HepG2 (cell line): ENCODE measurements around the gene MLYCD. TPM values are rescaled to one million over a fixed set of nuclear protein-coding genes. Genes with fewer than 3 reads are reported as not detected.
A peak's percentile ranks its signal among the peaks of the same experiment; 100 is the strongest.
"Not testable (repeated sequence)": the region's sequence is repeated elsewhere in the genome, so short reads cannot be mapped to it uniquely, and the experiment has no call there.

Experiments
- ATAC-seq: fragments of 200-7000 bp; cut with Tn5 transposase; 3 replicates; pipeline ENCODE4 v1.9.1; 2020; ENCODE audit warnings: mild to moderate bottlenecking, moderate library complexity
- BruUV-seq: library from RNA; stranded (reverse); fragments of 400-500 nt; replicated peaks from 2 replicates; lab custom pipeline; 2021; lab: Mats Ljungman, UMichigan
- CTCF ChIA-PET: fragments of 300-600 bp; formaldehyde crosslinking; extraction: SDS; loops from one replicate; lab custom pipeline; 2021; ENCODE audit warnings: low total read pairs, inconsistent platforms, low intra/inter-chr PET ratio; lab: Yijun Ruan, JAX
- POLR2A ChIA-PET: fragments of 350-600 bp; sonication (Branson Sonifier 250); formaldehyde crosslinking; loops from one replicate; lab custom pipeline; 2020; ENCODE audit warnings: antibody characterized with exemption, inconsistent platforms; lab: Yijun Ruan, JAX
- DNase-seq: peaks from one replicate; pipeline ENCODE4 v3.0.0-alpha.2; 2015; ENCODE audit warnings: low spot score
- FAIRE-seq: peaks from 3 replicates; lab custom pipeline; 2011; peaks lifted over from hg19 to GRCh38; lab: Jason Lieb, UNC
- H2AFZ ChIP-seq: one replicate; pipeline ENCODE4 v1.6.1; 2011; ENCODE audit warnings: low read length, inconsistent platforms
- H3K27ac ChIP-seq: fragments of 300-600 bp; 3 replicates; pipeline ENCODE4 v1.8.0; 2011; ENCODE audit warnings: mixed run types, mild to moderate bottlenecking, mixed read lengths, low read length, inconsistent platforms; ENCODE audit not compliant: insufficient read depth; ENCODE audit errors: extremely low read length
- H3K27me3 ChIP-seq, 2 experiments: fragments of 200-600 bp in 1 of 2; 2 replicates in 1 of 2; 3 replicates in 1 of 2; pipeline versions ENCODE4 v1.6.0 to v1.8.0; 2011; ENCODE audit warnings: low read length in 2 of 2, mild to moderate bottlenecking in 2 of 2, moderate library complexity in 2 of 2, inconsistent platforms in 1 of 2; ENCODE audit not compliant: insufficient read depth in 2 of 2, control insufficient read depth in 1 of 2
- H3K36me3 ChIP-seq, 2 experiments: fragments of 200-600 bp in 1 of 2; replicated peaks in 1 of 2; 2 replicates in 1 of 2; 3 replicates in 1 of 2; pipeline versions ENCODE4 v1.5.1 to v1.8.0; 2011; ENCODE audit warnings: low read length in 2 of 2, inconsistent platforms in 1 of 2; ENCODE audit not compliant: insufficient read depth in 2 of 2, control insufficient read depth in 1 of 2
- H3K4me1 ChIP-seq: 2 replicates; pipeline ENCODE4 v1.5.1; 2012; ENCODE audit warnings: low read length, inconsistent platforms; ENCODE audit not compliant: insufficient read depth
- H3K4me2 ChIP-seq: 2 replicates; pipeline ENCODE4 v1.6.0; 2011; ENCODE audit warnings: low read depth, low read length, inconsistent platforms
- H3K4me3 ChIP-seq, 3 experiments: fragments of 200-600 bp in 1 of 3; sonication (generic), shearing (Covaris generic) in 1 of 3; replicated peaks in 1 of 3; 2 replicates each; pipeline ENCODE4 v1.5.1; 2011 to 2016; ENCODE audit warnings: low read length in 3 of 3, inconsistent platforms in 2 of 3, low read depth in 2 of 3, mild to moderate bottlenecking in 2 of 3, control low read depth in 1 of 3, mixed read lengths in 1 of 3; ENCODE audit not compliant: insufficient read depth in 1 of 3
- H3K79me2 ChIP-seq: one replicate; pipeline ENCODE4 v1.6.1; 2011; ENCODE audit warnings: low read length, inconsistent platforms; ENCODE audit not compliant: insufficient read depth
- H3K9ac ChIP-seq: 2 replicates; pipeline ENCODE4 v1.6.0; 2011; ENCODE audit warnings: mild to moderate bottlenecking, low read depth, low read length, inconsistent platforms; ENCODE audit not compliant: insufficient read depth
- H3K9me3 ChIP-seq: 2 replicates; pipeline ENCODE4 v1.5.1; 2012; ENCODE audit warnings: mild to moderate bottlenecking, low read length
- H4K20me1 ChIP-seq: 2 replicates; pipeline ENCODE4 v1.6.0; 2011; ENCODE audit warnings: inconsistent platforms, mild to moderate bottlenecking, low read length, moderate library complexity; ENCODE audit not compliant: insufficient read depth
- ATF7 ChIP-seq, 2 experiments: fragments of 450-650 bp in 1 of 2; sonication (generic) in 1 of 2; formaldehyde crosslinking in 1 of 2; IDR thresholded peaks; 2 replicates each; pipeline versions ENCODE4 v1.4.0 to v1.6.1; 2016 to 2020; ENCODE audit warnings: antibody characterized with exemption in 1 of 2, mild to moderate bottlenecking in 1 of 2, missing genetic modification reagents in 1 of 2
- CREB1 ChIP-seq, 2 experiments: fragments of 450-650 bp in 1 of 2; IDR thresholded peaks; 2 replicates each; pipeline ENCODE4 v1.6.1; 2016 to 2017; ENCODE audit warnings: control low read depth in 1 of 2, mild to moderate bottlenecking in 1 of 2, missing compliant biosample characterization in 1 of 2, missing genetic modification characterization in 1 of 2
- ZNF460 ChIP-seq: sonication (generic); formaldehyde crosslinking; IDR thresholded peaks from 2 replicates; pipeline ENCODE4 v1.5.1; 2020; ENCODE audit warnings: missing genetic modification reagents, mild to moderate bottlenecking, borderline replicate concordance
- WGBS: methylation state at CpG from one replicate; pipeline ENCODE4 v1.1.6; 2017; ENCODE audit warnings: low lambda C conversion rate; 5-methylcytosine and 5-hydroxymethylcytosine counted together
- in situ Hi-C: cut with HindIII; loops from 2 replicates; pipeline ENCODE4 v1.10.0; 2017; ENCODE audit warnings: low pct_unique_long_range_greater_than_20kb; ENCODE audit not compliant: extremely low pct_ligation_motif_present
- intact Hi-C: fragments of 100-400 bp; cut with micrococcal nuclease; formaldehyde crosslinking; loops from one replicate; pipeline ENCODE4 v1.10.0; 2022; ENCODE audit not compliant: unreplicated experiment
- polyA plus RNA-seq, 8 experiments: library from polyadenylated mRNA; depleted of rRNA in 3 of 8; stranded (reverse) in 7 of 8; unstranded in 1 of 8; fragments of >200 nt; fragmentation: Illumina TruSeq in 4 of 8; extraction: Trizol in 4 of 8; gene quantifications; 2 replicates each; pipeline versions ENCODE4 v1.2.1 to v1.2.3, GENCODE V29; 2011 to 2016; ENCODE audit warnings: low read depth in 4 of 8, missing spikeins in 1 of 8, mixed read lengths in 1 of 8; ENCODE audit not compliant: insufficient read depth in 1 of 8
- total RNA-seq, 5 experiments: library from RNA; depleted of rRNA; stranded (reverse); fragments of >200 nt; fragmentation: Illumina TruSeq; extraction: Trizol; gene quantifications; 2 replicates each; pipeline ENCODE4 v1.2.3, GENCODE V29; 2016; ENCODE audit warnings: low read depth in 1 of 5
- TF ChIP-seq, protein P1 (sequence below): sonication (generic); formaldehyde crosslinking; IDR thresholded peaks from one replicate; pipeline ENCODE4 v1.5.1; 2020; ENCODE audit warnings: mild to moderate bottlenecking, missing genetic modification reagents; ENCODE audit errors: not compliant biosample characterization

Gene MLYCD
- total and polyA plus RNA-seq, 2 of the 13 experiments (the other 11 are each of a cell fraction or from before 2014, with no cell fraction given), result 1.8 to 4.0 TPM

DNA sequence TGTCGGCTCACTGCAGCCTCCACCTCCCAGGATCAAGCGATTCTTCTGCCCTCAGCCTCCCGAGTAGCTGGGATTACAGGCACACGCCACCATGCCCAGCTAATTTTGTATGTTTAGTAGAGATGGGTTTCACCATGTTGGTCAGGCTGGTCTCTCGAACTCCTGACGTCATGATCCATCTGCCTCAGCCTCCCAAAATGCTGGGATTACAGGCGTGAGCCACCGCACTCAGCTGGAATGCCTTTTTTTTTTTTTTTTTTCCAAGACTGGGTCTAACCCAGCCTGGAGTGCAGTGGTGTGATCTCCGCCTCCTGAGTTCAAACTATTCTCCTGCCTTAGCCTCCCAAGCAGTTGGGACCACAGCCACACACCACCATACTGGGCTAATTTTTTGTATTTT is 42.6 kb downstream of the MLYCD start:
- TF ChIP-seq ZNF460 (CRISPR knock-in tag) (peak; percentile 54; the same call in 1 of the 2 replicates), ATF7 (IDR thresholded peaks at IDR 0.05) (peak; percentile 74), CREB1 (IDR thresholded peaks at IDR 0.05) (peak; percentile 87)
- TF ChIP-seq, protein P1, sequence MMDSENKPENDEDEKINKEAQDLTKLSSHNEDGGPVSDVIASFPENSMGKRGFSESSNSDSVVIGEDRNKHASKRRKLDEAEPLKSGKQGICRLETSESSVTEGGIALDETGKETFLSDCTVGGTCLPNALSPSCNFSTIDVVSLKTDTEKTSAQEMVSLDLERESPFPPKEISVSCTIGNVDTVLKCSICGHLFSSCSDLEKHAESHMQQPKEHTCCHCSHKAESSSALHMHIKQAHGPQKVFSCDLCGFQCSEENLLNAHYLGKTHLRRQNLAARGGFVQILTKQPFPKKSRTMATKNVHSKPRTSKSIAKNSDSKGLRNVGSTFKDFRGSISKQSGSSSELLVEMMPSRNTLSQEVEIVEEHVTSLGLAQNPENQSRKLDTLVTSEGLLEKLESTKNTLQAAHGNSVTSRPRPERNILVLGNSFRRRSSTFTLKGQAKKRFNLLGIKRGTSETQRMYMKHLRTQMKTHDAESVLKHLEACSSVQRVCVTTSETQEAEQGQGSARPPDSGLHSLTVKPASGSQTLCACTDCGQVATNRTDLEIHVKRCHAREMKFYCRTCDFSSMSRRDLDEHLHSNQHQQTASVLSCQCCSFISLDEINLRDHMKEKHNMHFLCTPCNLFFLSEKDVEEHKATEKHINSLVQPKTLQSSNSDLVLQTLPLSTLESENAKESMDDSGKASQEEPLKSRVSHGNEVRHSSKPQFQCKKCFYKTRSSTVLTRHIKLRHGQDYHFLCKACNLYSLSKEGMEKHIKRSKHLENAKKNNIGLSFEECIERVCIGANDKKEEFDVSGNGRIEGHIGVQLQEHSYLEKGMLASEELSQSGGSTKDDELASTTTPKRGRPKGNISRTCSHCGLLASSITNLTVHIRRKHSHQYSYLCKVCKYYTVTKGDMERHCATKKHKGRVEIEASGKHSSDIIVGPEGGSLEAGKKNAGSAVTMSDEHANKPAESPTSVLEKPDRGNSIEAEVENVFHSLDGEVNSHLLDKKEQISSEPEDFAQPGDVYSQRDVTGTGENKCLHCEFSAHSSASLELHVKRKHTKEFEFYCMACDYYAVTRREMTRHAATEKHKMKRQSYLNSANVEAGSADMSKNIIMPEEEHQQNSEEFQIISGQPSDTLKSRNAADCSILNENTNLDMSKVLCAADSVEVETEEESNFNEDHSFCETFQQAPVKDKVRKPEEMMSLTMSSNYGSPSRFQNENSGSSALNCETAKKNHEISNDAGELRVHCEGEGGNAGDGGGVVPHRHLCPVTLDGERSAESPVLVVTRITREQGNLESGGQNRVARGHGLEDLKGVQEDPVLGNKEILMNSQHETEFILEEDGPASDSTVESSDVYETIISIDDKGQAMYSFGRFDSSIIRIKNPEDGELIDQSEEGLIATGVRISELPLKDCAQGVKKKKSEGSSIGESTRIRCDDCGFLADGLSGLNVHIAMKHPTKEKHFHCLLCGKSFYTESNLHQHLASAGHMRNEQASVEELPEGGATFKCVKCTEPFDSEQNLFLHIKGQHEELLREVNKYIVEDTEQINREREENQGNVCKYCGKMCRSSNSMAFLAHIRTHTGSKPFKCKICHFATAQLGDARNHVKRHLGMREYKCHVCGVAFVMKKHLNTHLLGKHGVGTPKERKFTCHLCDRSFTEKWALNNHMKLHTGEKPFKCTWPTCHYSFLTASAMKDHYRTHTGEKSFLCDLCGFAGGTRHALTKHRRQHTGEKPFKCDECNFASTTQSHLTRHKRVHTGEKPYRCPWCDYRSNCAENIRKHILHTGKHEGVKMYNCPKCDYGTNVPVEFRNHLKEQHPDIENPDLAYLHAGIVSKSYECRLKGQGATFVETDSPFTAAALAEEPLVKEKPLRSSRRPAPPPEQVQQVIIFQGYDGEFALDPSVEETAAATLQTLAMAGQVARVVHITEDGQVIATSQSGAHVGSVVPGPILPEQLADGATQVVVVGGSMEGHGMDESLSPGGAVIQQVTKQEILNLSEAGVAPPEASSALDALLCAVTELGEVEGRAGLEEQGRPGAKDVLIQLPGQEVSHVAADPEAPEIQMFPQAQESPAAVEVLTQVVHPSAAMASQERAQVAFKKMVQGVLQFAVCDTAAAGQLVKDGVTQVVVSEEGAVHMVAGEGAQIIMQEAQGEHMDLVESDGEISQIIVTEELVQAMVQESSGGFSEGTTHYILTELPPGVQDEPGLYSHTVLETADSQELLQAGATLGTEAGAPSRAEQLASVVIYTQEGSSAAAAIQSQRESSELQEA (CRISPR knock-in tag), result peak; percentile 22
- in situ Hi-C loops; H3K9ac ChIP-seq; H3K36me3 ChIP-seq; H2AFZ ChIP-seq; H3K27ac ChIP-seq; H3K4me2 ChIP-seq; ATAC-seq; FAIRE-seq; intact Hi-C loops; H3K79me2 ChIP-seq; CTCF ChIA-PET; DNase-seq; H3K4me3 ChIP-seq; BruUV-seq; H3K9me3 ChIP-seq; H4K20me1 ChIP-seq; TF ChIP-seq ATF7, CREB1 (CRISPR knock-in tag; IDR thresholded peaks at IDR 0.05): not testable (repeated sequence)
- 50% methylated on average over 9 of the region's 9 CpGs for WGBS
- peaks cover 6 to 34% of the 10 kb centered on the region in 2 experiments; a peak in 3 of 5 replicates for H3K27me3 ChIP-seq
- peaks cover 92% of the 10 kb centered on the region for H3K4me1 ChIP-seq
- POLR2A ChIA-PET, result interaction anchor here (0.7 to 4.3 kb wide), 3 partner anchors 12 to 169 kb away, joined by 3 to 58 read pairs (median 4); partner anchors contain the start of gene OSGIN1
